ENCODE data around the gene ATCAY.

The ATCAY gene

GRCh38 chr19:3880471-3881271 is at the start of gene ATCAY:
Gene ATCAY (plus strand): TSS chr19:3880685. CDS start chr19:3885768, 5,083 bp downstream.
- DNase-seq = no peak

GRCh38 chr19:3831601-3832000 is 48.9 kb upstream of the ATCAY start:
- DNase-seq = no peak

GRCh38 chr19:3832001-3832400 is 48.5 kb upstream of the ATCAY start:
- no peak for DNase-seq

- no peak for DNase-seq
Measured at GRCh38 chr19:3833578-3834348, 46.7 kb upstream of the ATCAY start.

- no peak for DNase-seq
Measured at GRCh38 chr19:3834349-3835054, 46.0 kb upstream of the ATCAY start.

- DNase-seq = no peak
Measured at GRCh38 chr19:3835055-3835435, 45.4 kb upstream of the ATCAY start.

- DNase-seq = peak in 1 of 2 donors; percentile 12
Measured at GRCh38 chr19:3836887-3837286, 43.6 kb upstream of the ATCAY start.

GRCh38 chr19:3837332-3837731 is 43.2 kb upstream of the ATCAY start:
- no peak for DNase-seq

GRCh38 chr19:3837922-3838321 is 42.6 kb upstream of the ATCAY start:
- DNase-seq = no peak

GRCh38 chr19:3838661-3839060 is 41.8 kb upstream of the ATCAY start:
- DNase-seq = no peak

GRCh38 chr19:3839941-3840340 is 40.5 kb upstream of the ATCAY start:
- DNase-seq = no peak

GRCh38 chr19:3840804-3841203 is 39.7 kb upstream of the ATCAY start:
- DNase-seq = no peak

GRCh38 chr19:3842948-3843347 is 37.5 kb upstream of the ATCAY start:
- no peak for DNase-seq

- DNase-seq = no peak
Measured at GRCh38 chr19:3844596-3844995, 35.9 kb upstream of the ATCAY start.

GRCh38 chr19:3849092-3849491 is 31.4 kb upstream of the ATCAY start:
- DNase-seq = peak; percentile 50 to 54

- no peak for DNase-seq
Measured at GRCh38 chr19:3849787-3850186, 30.7 kb upstream of the ATCAY start.

GRCh38 chr19:3850320-3850972 is 30.0 kb upstream of the ATCAY start:
- DNase-seq = no peak

- DNase-seq = no peak
Measured at GRCh38 chr19:3851254-3852176, 29.0 kb upstream of the ATCAY start.

GRCh38 chr19:3852177-3852511 is 28.3 kb upstream of the ATCAY start:
- DNase-seq = no peak

GRCh38 chr19:3852614-3853254 is 27.8 kb upstream of the ATCAY start:
- peak; percentile 49 to 51 for DNase-seq

GRCh38 chr19:3855320-3855719 is 25.2 kb upstream of the ATCAY start:
- no peak for DNase-seq

Measured in CD4-positive, alpha-beta T cell treated with Interleukin-4 for 1 hour (primary cell).